Parathyroid adenoma (tissue), 2 donors: Measurements from ENCODE around the gene TMEM164.

ENCODE experiments used
- H2AFZ ChIP-seq: fragments of 300-600 bp; sonication (generic); one replicate; pipeline ENCODE4 v1.7.0; 2017; ENCODE audit warnings: antibody characterized with exemption, mild to moderate bottlenecking
- H3K27ac ChIP-seq: fragments of 300-600 bp; sonication (generic); one replicate; pipeline ENCODE4 v1.7.0; 2017
- H3K27me3 ChIP-seq: fragments of 300-600 bp; sonication (generic); one replicate; pipeline ENCODE4 v1.7.0; 2017; ENCODE audit warnings: low read length; ENCODE audit not compliant: control insufficient read depth, insufficient read depth
- H3K36me3 ChIP-seq: fragments of 300-600 bp; sonication (generic); one replicate; pipeline ENCODE4 v1.7.0; 2017; ENCODE audit warnings: low read length; ENCODE audit not compliant: control insufficient read depth, insufficient read depth
- H3K4me1 ChIP-seq: fragments of 300-600 bp; sonication (generic); one replicate; pipeline ENCODE4 v1.7.0; 2017; ENCODE audit warnings: control low read depth
- H3K4me2 ChIP-seq: fragments of 300-600 bp; sonication (generic); one replicate; pipeline ENCODE4 v1.7.0; 2017; ENCODE audit warnings: low read length
- H3K4me3 ChIP-seq: fragments of 300-600 bp; sonication (generic); one replicate; pipeline ENCODE4 v1.7.0; 2017; ENCODE audit warnings: low read depth, low read length
- H3K79me2 ChIP-seq: fragments of 300-600 bp; sonication (generic); one replicate; pipeline ENCODE4 v1.7.0; 2017; ENCODE audit warnings: control low read depth
- H3K9ac ChIP-seq: fragments of 300-600 bp; sonication (generic); one replicate; pipeline ENCODE4 v1.7.0; 2017; ENCODE audit warnings: mild to moderate bottlenecking
- H3K9me3 ChIP-seq: fragments of 300-600 bp; sonication (generic); one replicate; pipeline ENCODE4 v1.7.0; 2017; ENCODE audit warnings: low read length; ENCODE audit not compliant: control insufficient read depth
- TF ChIP-seq, protein P1 (sequence below): fragments of 300-600 bp; sonication (generic); IDR thresholded peaks from one replicate; pipeline ENCODE4 v1.7.0; 2017; ENCODE audit warnings: antibody characterized with exemption, mild to moderate bottlenecking
- donor health status: primary hyperparathyroidism.

The TMEM164 gene

DNA sequence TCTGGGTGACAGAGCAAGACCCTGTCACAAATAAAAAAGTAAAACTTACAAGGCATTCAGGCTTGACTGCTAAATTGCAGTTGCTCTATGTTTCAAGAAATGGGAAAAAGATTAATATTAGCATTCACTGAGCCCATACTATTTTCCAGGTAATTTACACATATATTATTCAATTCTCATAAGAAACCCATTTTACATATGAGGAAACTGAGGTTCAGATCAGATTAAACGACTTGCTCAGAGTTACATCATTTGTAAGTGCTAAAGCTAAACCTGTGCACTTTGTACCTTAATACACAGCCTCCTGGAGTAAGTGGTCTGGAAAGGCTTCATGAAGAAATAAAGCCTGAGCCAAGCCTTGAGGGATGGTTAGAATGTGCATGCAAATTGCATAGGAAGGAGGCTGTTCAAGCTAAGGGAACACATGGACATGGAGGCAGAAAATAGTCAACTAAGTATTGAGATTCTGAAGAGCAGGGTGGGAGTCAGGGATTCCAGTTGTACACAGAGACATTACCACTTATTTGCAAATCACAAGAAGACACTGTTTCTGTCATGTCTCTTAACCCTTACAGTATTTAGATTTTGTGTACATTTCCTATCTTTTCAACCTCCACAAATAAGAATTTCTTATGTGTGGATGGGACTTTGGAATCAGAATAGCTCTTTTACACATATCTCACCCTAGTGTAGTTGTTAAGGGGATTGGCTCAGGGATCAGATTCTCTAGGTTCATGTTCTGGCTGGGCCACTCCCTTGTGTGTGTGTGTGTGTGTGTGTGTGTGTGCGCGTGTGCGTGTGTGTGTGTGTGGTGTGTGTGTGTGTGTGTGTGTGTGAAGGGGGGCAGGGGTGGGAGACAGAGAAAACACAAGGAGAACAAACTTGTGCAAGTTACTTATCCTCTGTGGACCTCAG lies 113.4 kb downstream of the TMEM164 start:
- H3K27ac ChIP-seq: no peak overlapping the region
- H3K27me3 ChIP-seq: no peaks in the 10 kb centered on the region
- no peak overlapping the region for H3K4me2 ChIP-seq
- H3K79me2 ChIP-seq: no peaks in the 10 kb centered on the region
- no peak overlapping the region for H2AFZ ChIP-seq
- no peak overlapping the region for H3K4me3 ChIP-seq
- H3K4me1 ChIP-seq: no peaks in the 10 kb centered on the region
- H3K9ac ChIP-seq: no peak overlapping the region
- TF ChIP-seq, protein P1, sequence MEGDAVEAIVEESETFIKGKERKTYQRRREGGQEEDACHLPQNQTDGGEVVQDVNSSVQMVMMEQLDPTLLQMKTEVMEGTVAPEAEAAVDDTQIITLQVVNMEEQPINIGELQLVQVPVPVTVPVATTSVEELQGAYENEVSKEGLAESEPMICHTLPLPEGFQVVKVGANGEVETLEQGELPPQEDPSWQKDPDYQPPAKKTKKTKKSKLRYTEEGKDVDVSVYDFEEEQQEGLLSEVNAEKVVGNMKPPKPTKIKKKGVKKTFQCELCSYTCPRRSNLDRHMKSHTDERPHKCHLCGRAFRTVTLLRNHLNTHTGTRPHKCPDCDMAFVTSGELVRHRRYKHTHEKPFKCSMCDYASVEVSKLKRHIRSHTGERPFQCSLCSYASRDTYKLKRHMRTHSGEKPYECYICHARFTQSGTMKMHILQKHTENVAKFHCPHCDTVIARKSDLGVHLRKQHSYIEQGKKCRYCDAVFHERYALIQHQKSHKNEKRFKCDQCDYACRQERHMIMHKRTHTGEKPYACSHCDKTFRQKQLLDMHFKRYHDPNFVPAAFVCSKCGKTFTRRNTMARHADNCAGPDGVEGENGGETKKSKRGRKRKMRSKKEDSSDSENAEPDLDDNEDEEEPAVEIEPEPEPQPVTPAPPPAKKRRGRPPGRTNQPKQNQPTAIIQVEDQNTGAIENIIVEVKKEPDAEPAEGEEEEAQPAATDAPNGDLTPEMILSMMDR: no peak
- no peaks in the 10 kb centered on the region for H3K36me3 ChIP-seq
- no peaks in the 10 kb centered on the region for H3K9me3 ChIP-seq

DNA sequence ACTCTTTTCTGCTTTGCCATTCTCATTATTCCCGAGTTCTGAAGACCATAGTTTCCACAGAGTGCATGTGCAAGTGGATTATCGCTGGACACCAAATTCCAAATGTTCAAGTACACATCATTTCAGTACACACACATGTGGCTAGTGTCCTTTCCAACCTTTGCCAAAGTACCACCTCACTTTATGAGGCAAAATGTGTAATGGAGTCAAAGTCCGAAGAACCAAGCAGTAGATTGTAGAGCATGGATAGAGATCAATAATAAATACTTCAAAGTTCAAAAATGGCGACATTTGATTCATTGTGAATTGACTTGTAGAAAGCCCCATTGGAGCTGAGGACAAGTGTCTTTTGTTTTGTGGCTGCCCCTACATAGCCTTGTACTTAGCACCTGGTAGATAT lies 115.6 kb downstream of the TMEM164 start:
- TF ChIP-seq, protein P1: no peak
- no peaks in the 10 kb centered on the region for H3K79me2 ChIP-seq
- H3K9me3 ChIP-seq: no peaks in the 10 kb centered on the region
- no peaks in the 10 kb centered on the region for H3K27me3 ChIP-seq
- no peak overlapping the region for H3K9ac ChIP-seq
- H3K27ac ChIP-seq: no peak overlapping the region
- H3K4me2 ChIP-seq: no peak overlapping the region
- no peaks in the 10 kb centered on the region for H3K36me3 ChIP-seq
- H2AFZ ChIP-seq: no peak overlapping the region
- H3K4me3 ChIP-seq: no peak overlapping the region
- H3K4me1 ChIP-seq: no peaks in the 10 kb centered on the region

DNA sequence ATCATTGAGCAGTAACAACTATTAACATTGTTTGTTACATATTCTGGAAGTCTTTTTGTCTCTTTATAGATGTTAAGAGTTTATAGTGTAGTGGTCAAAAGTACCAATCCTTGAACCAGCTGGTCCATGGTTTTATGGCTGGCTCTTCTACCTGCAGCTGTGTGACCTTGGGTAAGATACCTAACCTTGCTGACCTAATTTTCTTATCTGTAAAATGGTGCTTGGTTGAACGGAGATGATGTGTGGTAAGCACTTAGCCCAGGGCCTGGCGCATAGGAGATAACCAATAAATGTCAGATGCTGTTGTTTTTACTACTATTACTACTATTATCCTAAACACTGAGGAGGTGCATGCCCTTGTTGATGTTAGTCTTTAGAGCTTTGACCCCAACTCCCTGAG lies 116.6 kb downstream of the TMEM164 start:
- no peaks in the 10 kb centered on the region for H3K27me3 ChIP-seq
- TF ChIP-seq, protein P1: no peak
- no peak overlapping the region for H2AFZ ChIP-seq
- no peaks in the 10 kb centered on the region for H3K4me1 ChIP-seq
- no peaks in the 10 kb centered on the region for H3K36me3 ChIP-seq
- H3K4me2 ChIP-seq: no peak overlapping the region
- no peaks in the 10 kb centered on the region for H3K79me2 ChIP-seq
- no peak overlapping the region for H3K9ac ChIP-seq
- H3K27ac ChIP-seq: no peak overlapping the region
- H3K9me3 ChIP-seq: no peaks in the 10 kb centered on the region
- H3K4me3 ChIP-seq: no peak overlapping the region

DNA sequence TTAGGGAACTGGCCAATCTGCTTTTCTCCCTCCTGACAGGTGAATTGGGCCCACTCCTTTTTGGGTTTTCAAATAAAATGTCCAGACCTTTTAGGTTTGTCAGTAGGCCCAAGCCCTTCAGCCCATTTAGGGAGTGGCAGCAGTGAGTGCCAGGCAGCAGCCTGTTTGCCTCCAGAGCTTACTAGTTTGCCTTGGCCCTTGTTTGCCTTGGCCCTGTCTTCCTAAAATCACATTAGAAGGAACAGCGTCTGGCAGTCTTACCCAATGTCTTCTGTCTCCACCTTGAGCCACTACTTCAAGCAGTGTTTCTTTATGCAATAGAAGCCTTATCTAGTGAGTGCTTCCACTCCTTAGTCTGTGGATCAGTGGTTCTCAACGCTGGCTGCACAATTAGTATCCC lies 117.1 kb downstream of the TMEM164 start:
- Histone ChIP-seq H3K79me2 (no peaks in the 10 kb centered on the region), H3K4me3 (no peak overlapping the region), H3K36me3 (no peaks in the 10 kb centered on the region), H3K9ac (no peak overlapping the region), H2AFZ (no peak overlapping the region), H3K27me3 (no peaks in the 10 kb centered on the region), H3K4me1 (no peaks in the 10 kb centered on the region), H3K27ac (no peak overlapping the region), H3K4me2 (no peak overlapping the region), H3K9me3 (no peaks in the 10 kb centered on the region)
- TF ChIP-seq, protein P1: no peak

DNA sequence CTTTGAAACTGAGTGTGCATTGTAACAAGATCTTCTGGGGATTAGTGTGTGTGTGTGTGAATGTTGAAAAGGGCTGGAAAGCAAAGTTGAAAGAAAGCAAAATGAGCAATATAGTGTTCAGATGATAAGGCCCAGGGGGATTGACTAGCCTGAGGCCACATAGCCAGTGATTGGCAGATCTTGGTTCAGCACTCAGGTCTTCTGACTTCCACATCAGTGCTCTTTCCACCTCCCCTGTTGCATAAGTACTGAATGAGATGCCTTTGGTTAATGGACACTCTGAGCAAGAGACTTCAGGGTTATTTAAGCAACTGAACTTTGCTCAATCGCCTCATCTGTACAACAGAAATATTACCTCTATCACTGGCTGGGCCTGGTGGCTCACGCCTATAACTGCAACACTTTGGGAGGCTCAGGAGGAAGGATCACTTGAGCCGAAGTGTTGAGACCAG lies 120.4 kb downstream of the TMEM164 start:
- Histone ChIP-seq H3K9me3 (no peaks in the 10 kb centered on the region), H3K36me3 (no peaks in the 10 kb centered on the region), H3K27ac (no peak overlapping the region), H3K4me3 (no peak overlapping the region), H3K4me1 (no peaks in the 10 kb centered on the region), H2AFZ (no peak overlapping the region), H3K79me2 (no peaks in the 10 kb centered on the region), H3K9ac (no peak overlapping the region), H3K4me2 (no peak overlapping the region), H3K27me3 (no peaks in the 10 kb centered on the region)
- TF ChIP-seq, protein P1: no peak
